Islet of Langerhans (tissue), 1 donor: ENCODE measurements around the gene HACD1.

Experiments used
- FAIRE-seq: peaks from one replicate; lab custom pipeline; 2011; peaks lifted over from hg19 to GRCh38; lab: Jason Lieb, UNC

The HACD1 gene

GRCh38 chr10:17617031-17617911, at the start of gene HACD1:
Gene HACD1 (minus strand): TSS chr10:17617374. CDS start chr10:17617339, 35 bp downstream.
- no peak for FAIRE-seq

- FAIRE-seq, result no peak
These were observed 48.6 kb upstream of the HACD1 start for GRCh38 chr10:17665747-17666146.

- FAIRE-seq, result peak; percentile 51
These were observed 46.3 kb upstream of the HACD1 start for GRCh38 chr10:17663450-17663849.

- FAIRE-seq, result no peak
These were observed 45.3 kb upstream of the HACD1 start for GRCh38 chr10:17662193-17663138.

GRCh38 chr10:17661510-17661909, 44.3 kb upstream of the HACD1 start:
- FAIRE-seq, result no peak

- FAIRE-seq, result no peak
These were observed 43.7 kb upstream of the HACD1 start for GRCh38 chr10:17660921-17661320.

GRCh38 chr10:17659365-17659764, 42.2 kb upstream of the HACD1 start:
- FAIRE-seq, result no peak

GRCh38 chr10:17657103-17657500, 39.9 kb upstream of the HACD1 start:
- FAIRE-seq, result no peak

- FAIRE-seq, result no peak
These were observed 38.5 kb upstream of the HACD1 start for GRCh38 chr10:17655567-17656146.

GRCh38 chr10:17655009-17655408, 37.8 kb upstream of the HACD1 start:
- no peak for FAIRE-seq

- no peak for FAIRE-seq
These were observed 35.4 kb upstream of the HACD1 start for GRCh38 chr10:17652585-17652984.

- FAIRE-seq, result no peak
These were observed 34.7 kb upstream of the HACD1 start for GRCh38 chr10:17651896-17652295.

GRCh38 chr10:17650416-17650815, 33.2 kb upstream of the HACD1 start:
- no peak for FAIRE-seq

- no peak for FAIRE-seq
These were observed 32.7 kb upstream of the HACD1 start for GRCh38 chr10:17649836-17650235.

GRCh38 chr10:17649052-17649451, 31.9 kb upstream of the HACD1 start:
- no peak for FAIRE-seq

GRCh38 chr10:17648243-17649035, 31.3 kb upstream of the HACD1 start:
- FAIRE-seq, result no peak

GRCh38 chr10:17647326-17647725, 30.2 kb upstream of the HACD1 start:
- no peak for FAIRE-seq

GRCh38 chr10:17645621-17646345, 28.6 kb upstream of the HACD1 start:
- peak; percentile 64 for FAIRE-seq

GRCh38 chr10:17644485-17644943, 27.3 kb upstream of the HACD1 start:
- FAIRE-seq, result no peak

- no peak for FAIRE-seq
These were observed 26.7 kb upstream of the HACD1 start, which contains the start of gene STAM for GRCh38 chr10:17643755-17644484. Gene STAM (plus strand): TSS chr10:17644151. CDS start chr10:17644340, 189 bp downstream.
